GM12873 (cell line): ENCODE measurements around the gene ASPG.

Experiments
- CTCF ChIP-seq: IDR thresholded peaks from 2 replicates; pipeline ENCODE4 v1.5.1; 2012; ENCODE audit warnings: low read depth, mild to moderate bottlenecking, moderate library complexity, low read length, control low read depth; ENCODE audit not compliant: insufficient read depth; ENCODE audit errors: missing control alignments

Gene ASPG

GRCh38 chr14:104151566-104152245 is 66.2 kb downstream of the ASPG start:
- no peak for TF ChIP-seq CTCF

- TF ChIP-seq CTCF = no peak
Observed at GRCh38 chr14:104152246-104152575, 66.7 kb downstream of the ASPG start.

- TF ChIP-seq CTCF = no peak
Observed at GRCh38 chr14:104152686-104153393, 67.3 kb downstream of the ASPG start.

GRCh38 chr14:104154246-104154645 is 68.7 kb downstream of the ASPG start:
- no peak for TF ChIP-seq CTCF

- TF ChIP-seq CTCF = no peak
Observed at GRCh38 chr14:104155513-104155912, 70.0 kb downstream of the ASPG start.

GRCh38 chr14:104156142-104156541 is 70.6 kb downstream of the ASPG start:
- TF ChIP-seq CTCF = no peak

GRCh38 chr14:104157016-104157928 is 71.8 kb downstream of the ASPG start:
- no peak for TF ChIP-seq CTCF
